Aorta (tissue), 5 donors: Measurements from ENCODE around the gene ATXN7. TPM values are rescaled to one million over a fixed set of nuclear protein-coding genes. Genes with fewer than 3 reads are reported as not detected.

ENCODE experiments used
- ATAC-seq: fragments of 200-7000 bp; cut with Tn5 transposase; one replicate; pipeline ENCODE4 v1.9.1; 2022; ENCODE audit warnings: moderate library complexity; ENCODE audit not compliant: low FRiP score
- DNase-seq, 2 donors: peaks; one replicate each; pipeline ENCODE4 v3.0.0-alpha.2; 2020
- H3K27ac ChIP-seq, 2 donors: one replicate each; pipeline ENCODE4 v1.5.1; 2013; ENCODE audit warnings: low read length in 2 of 2, mild to moderate bottlenecking in 2 of 2, moderate library complexity in 2 of 2, control low read depth in 1 of 2, inconsistent platforms in 1 of 2, low read depth in 1 of 2
- H3K27me3 ChIP-seq, 2 donors: one replicate each; pipeline ENCODE4 v1.6.1; 2013; ENCODE audit warnings: control low read depth in 1 of 2, low read length in 1 of 2, mild to moderate bottlenecking in 1 of 2, moderate library complexity in 1 of 2; ENCODE audit not compliant: insufficient read depth in 2 of 2, control insufficient read depth in 1 of 2
- H3K36me3 ChIP-seq, 2 donors: one replicate each; pipeline ENCODE4 v1.6.1; 2013; ENCODE audit warnings: control low read depth in 1 of 2, low read length in 1 of 2, mild to moderate bottlenecking in 1 of 2; ENCODE audit not compliant: insufficient read depth in 2 of 2, control insufficient read depth in 1 of 2
- H3K4me1 ChIP-seq, 2 donors: one replicate each; pipeline ENCODE4 v1.6.1; 2013; ENCODE audit warnings: low read length in 2 of 2, control low read depth in 1 of 2, mild to moderate bottlenecking in 1 of 2, moderate library complexity in 1 of 2; ENCODE audit not compliant: insufficient read depth in 2 of 2, control insufficient read depth in 1 of 2
- H3K4me3 ChIP-seq, 2 donors: one replicate each; pipeline ENCODE4 v1.5.1; 2013; ENCODE audit warnings: low read length in 2 of 2, control low read depth in 1 of 2, mild to moderate bottlenecking in 1 of 2
- H3K9me3 ChIP-seq: one replicate; pipeline ENCODE4 v1.6.1; 2013; ENCODE audit warnings: mild to moderate bottlenecking, low read length; ENCODE audit not compliant: control insufficient read depth
- WGBS, 2 donors: extraction: QIAGEN DNeasy Blood & Tissue Kit; methylation state at CpG; one replicate each; pipeline ENCODE4 v1.1.7; 2013; 5-methylcytosine and 5-hydroxymethylcytosine counted together
- intact Hi-C, 2 donors: fragments of 100-400 bp; cut with DNase I; formaldehyde crosslinking; loops; one replicate each; pipeline versions ENCODE4 v1.14.2 to v1.15.0; 2022
- polyA plus RNA-seq, 2 donors: library from polyadenylated mRNA; stranded (reverse); fragments of 200-250 nt; gene quantifications; one replicate each; pipeline ENCODE4 v1.2.3, GENCODE V29; 2013
- total RNA-seq, 2 donors: library from RNA; stranded (reverse); fragmentation: NEBNext Ultra II Directional; extraction: Animal tissue kit (Norgen Biotek cat#: 25700); gene quantifications; one replicate each; pipeline ENCODE4 v1.2.1, GENCODE V29; 2021
- donor health status: healthy with polysubstance abuse.
- donor health status: Bipolar disorder and iron deficiency.
- donor health status: DM: no; HTN: no; CAD: no.
- donor health status: DM: no; HTN: no; CAD: no.
- donor health status: DM: yes; HTN: yes; CAD: no.

ATXN7 gene
- total and polyA plus RNA-seq, 4 donors: 4.1 to 52.5 (median 29.2) TPM

- Histone ChIP-seq H3K27me3 (no peaks in the 10 kb centered on the region), H3K27ac (no peak overlapping the region), H3K9me3 (no peaks in the 10 kb centered on the region), H3K4me3 (no peak overlapping the region), H3K4me1 (peaks cover 3 to 4% of the 10 kb centered on the region in 2 donors), H3K36me3 (no peaks in the 10 kb centered on the region)
- intact Hi-C loops: no loop called here
- 96 to 98% methylated on average over 5 of the region's 5 CpGs for WGBS, 2 donors
- no peak for DNase-seq
- ATAC-seq: no peak
Measured at GRCh38 chr3:63891518-63891917, 27.9 kb downstream of the ATXN7 start.

GRCh38 chr3:63892773-63893352, 29.2 kb downstream of the ATXN7 start:
- ATAC-seq: no peak
- Histone ChIP-seq H3K4me1 (peaks cover 1 to 3% of the 10 kb centered on the region in 2 donors), H3K4me3 (no peak overlapping the region), H3K36me3 (no peaks in the 10 kb centered on the region), H3K27me3 (no peaks in the 10 kb centered on the region), H3K9me3 (no peaks in the 10 kb centered on the region), H3K27ac (no peak overlapping the region)
- no peak for DNase-seq
- 92 to 98% methylated on average over 1 of the region's 1 CpG for WGBS, 2 donors
- intact Hi-C loops: no loop called here

- DNase-seq (no peak), ATAC-seq (no peak)
- peaks cover 1 to 3% of the 10 kb centered on the region in 2 donors for H3K4me1 ChIP-seq
- intact Hi-C loops: no loop called here
- H3K36me3 ChIP-seq: peaks cover 0 to 2% of the 10 kb centered on the region in 2 donors
- no peaks in the 10 kb centered on the region for H3K9me3 ChIP-seq
- WGBS, 2 donors: 67 to 68% methylated on average over 5 of the region's 5 CpGs
- no peak overlapping the region for H3K27ac ChIP-seq
- H3K4me3 ChIP-seq: no peak overlapping the region
- H3K27me3 ChIP-seq: no peaks in the 10 kb centered on the region
Measured at GRCh38 chr3:63895422-63896189, 31.9 kb downstream of the ATXN7 start.

GRCh38 chr3:63896332-63897030, 32.8 kb downstream of the ATXN7 start:
- Histone ChIP-seq H3K4me3 (no peak overlapping the region), H3K9me3 (no peaks in the 10 kb centered on the region), H3K27me3 (no peaks in the 10 kb centered on the region), H3K27ac (no peak overlapping the region), H3K36me3 (peaks cover 0 to 2% of the 10 kb centered on the region in 2 donors), H3K4me1 (peaks cover 1 to 3% of the 10 kb centered on the region in 2 donors)
- intact Hi-C loops: no loop called here
- ATAC-seq (no peak), DNase-seq (no peak)
- WGBS, 2 donors: 74 to 77% methylated on average over 1 of the region's 1 CpG

GRCh38 chr3:63900010-63900409, 36.3 kb downstream of the ATXN7 start:
- intact Hi-C loops: no loop called here
- 95 to 96% methylated on average over 5 of the region's 5 CpGs for WGBS, 2 donors
- Histone ChIP-seq H3K27me3 (no peaks in the 10 kb centered on the region), H3K9me3 (no peaks in the 10 kb centered on the region), H3K4me1 (peaks cover 1 to 3% of the 10 kb centered on the region in 2 donors), H3K36me3 (peaks cover 0 to 2% of the 10 kb centered on the region in 2 donors), H3K4me3 (no peak overlapping the region), H3K27ac (no peak overlapping the region)
- no peak for ATAC-seq
- DNase-seq: no peak

- no peak for ATAC-seq
- no peak for DNase-seq
- no peaks in the 10 kb centered on the region for H3K9me3 ChIP-seq
- H3K27ac ChIP-seq: no peak overlapping the region
- intact Hi-C loops: no loop called here
- H3K27me3 ChIP-seq: no peaks in the 10 kb centered on the region
- 88 to 95% methylated on average over 2 of the region's 2 CpGs for WGBS, 2 donors
- H3K4me3 ChIP-seq: no peak overlapping the region
- H3K36me3 ChIP-seq: peaks cover 0 to 2% of the 10 kb centered on the region in 2 donors
- peaks cover under 1 to 1% of the 10 kb centered on the region in 2 donors for H3K4me1 ChIP-seq
Measured at GRCh38 chr3:63900459-63900858, 36.8 kb downstream of the ATXN7 start.

GRCh38 chr3:63905731-63906620, 42.3 kb downstream of the ATXN7 start:
- DNase-seq (no peak), ATAC-seq (no peak)
- H3K27me3 ChIP-seq: no peaks in the 10 kb centered on the region
- intact Hi-C loops: no loop called here
- H3K9me3 ChIP-seq: no peaks in the 10 kb centered on the region
- 88 to 93% methylated on average over 4 of the region's 4 CpGs for WGBS, 2 donors
- H3K27ac ChIP-seq: no peak overlapping the region
- no peaks in the 10 kb centered on the region for H3K4me1 ChIP-seq
- no peak overlapping the region for H3K4me3 ChIP-seq
- no peaks in the 10 kb centered on the region for H3K36me3 ChIP-seq

GRCh38 chr3:63908081-63908736, 44.5 kb downstream of the ATXN7 start:
- H3K27me3 ChIP-seq: no peaks in the 10 kb centered on the region
- 30 to 38% methylated on average over 2 of the region's 2 CpGs for WGBS, 2 donors
- ATAC-seq: no peak

More at GRCh38 chr3:63908081-63908736, 44.5 kb downstream of the ATXN7 start:
- H3K36me3 ChIP-seq: no peaks in the 10 kb centered on the region
- intact Hi-C loops: no loop called here
- H3K4me1 ChIP-seq: no peaks in the 10 kb centered on the region
- no peaks in the 10 kb centered on the region for H3K9me3 ChIP-seq
- H3K27ac ChIP-seq: no peak overlapping the region
- no peak overlapping the region for H3K4me3 ChIP-seq
- DNase-seq: no peak
